HEK293T (cell line): ENCODE results near the gene SLC32A1.

Experiments used
- ARNT ChIP-seq: fragments of 450-650 bp; IDR thresholded peaks from 2 replicates; pipeline ENCODE4 v1.6.1; 2017; ENCODE audit warnings: mild to moderate bottlenecking
- BHLHE40 ChIP-seq: fragments of 450-650 bp; IDR thresholded peaks from 2 replicates; pipeline ENCODE4 v1.6.1; 2016; ENCODE audit warnings: mild to moderate bottlenecking, moderate library complexity, borderline replicate concordance
- FOXK2 ChIP-seq: fragments of 450-650 bp; IDR thresholded peaks from 2 replicates; pipeline ENCODE4 v1.6.1; 2016; ENCODE audit warnings: mild to moderate bottlenecking
- FOXM1 ChIP-seq: fragments of 450-650 bp; IDR thresholded peaks from 2 replicates; pipeline ENCODE4 v1.6.1; 2017; ENCODE audit warnings: mild to moderate bottlenecking, borderline replicate concordance
- HDGF ChIP-seq: fragments of 450-650 bp; IDR thresholded peaks from 2 replicates; pipeline ENCODE4 v1.6.1; 2017; ENCODE audit warnings: antibody characterized with exemption, borderline replicate concordance
- L3MBTL2 ChIP-seq: fragments of 450-650 bp; conservative IDR thresholded peaks from 2 replicates; pipeline ENCODE4 v1.6.1; 2016; ENCODE audit warnings: mild to moderate bottlenecking
- NFRKB ChIP-seq: fragments of 450-650 bp; IDR thresholded peaks from 2 replicates; pipeline ENCODE4 v1.6.1; 2016; ENCODE audit warnings: mild to moderate bottlenecking, moderate library complexity
- SP1 ChIP-seq: fragments of 450-650 bp; IDR thresholded peaks from 2 replicates; pipeline ENCODE4 v1.6.1; 2017
- SUZ12 ChIP-seq: fragments of 450-650 bp; IDR thresholded peaks from 2 replicates; pipeline ENCODE4 v1.6.1; 2016; ENCODE audit warnings: mild to moderate bottlenecking
- TARDBP ChIP-seq: fragments of 450-650 bp; IDR thresholded peaks from 2 replicates; pipeline ENCODE4 v1.6.1; 2016
- TF ChIP-seq, protein P1 (sequence below): fragments of 450-650 bp; IDR thresholded peaks from 2 replicates; pipeline ENCODE4 v1.6.1; 2016

DNA sequence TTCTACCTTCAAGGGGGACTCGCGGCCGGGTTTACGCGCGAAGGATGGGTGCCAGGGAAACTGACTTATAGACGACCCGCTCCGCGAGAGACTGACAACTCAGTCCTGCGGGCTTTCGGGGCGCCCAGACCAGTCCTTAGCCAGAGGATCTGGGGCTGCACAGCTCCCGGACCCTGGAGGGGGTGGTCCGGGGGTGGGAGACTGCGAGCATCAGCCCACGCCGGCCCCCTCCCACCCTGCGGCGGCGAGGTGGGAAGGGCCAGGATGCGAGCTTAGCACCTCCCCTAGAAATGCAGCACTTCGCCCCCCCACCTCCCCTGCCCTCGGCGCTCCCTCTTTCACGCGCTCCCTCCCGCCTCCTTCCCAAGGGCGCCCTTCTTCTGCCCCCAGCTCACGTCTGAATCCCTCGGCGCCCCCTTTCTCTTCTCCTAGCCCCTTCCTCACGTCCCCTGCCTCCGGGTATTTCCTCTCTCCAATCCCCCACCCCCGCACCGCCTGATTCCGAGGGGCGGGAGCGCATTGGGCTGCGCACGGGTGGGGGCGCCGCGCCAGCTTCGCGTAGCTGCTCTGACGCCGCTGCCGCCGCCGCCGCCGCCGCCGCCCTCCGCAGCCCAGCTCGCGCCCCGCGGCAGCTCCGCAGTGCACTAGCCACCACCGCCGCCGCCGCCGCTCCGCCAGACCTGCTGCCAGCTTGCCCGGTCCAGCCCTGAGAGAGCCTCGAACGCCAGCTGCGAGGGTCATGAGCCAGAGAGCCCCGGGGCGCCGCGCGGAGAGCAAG lies at the start of gene SLC32A1:
- no peak for TF ChIP-seq SUZ12
- TF ChIP-seq TARDBP, result no peak
- TF ChIP-seq FOXK2, result no peak
- TF ChIP-seq, protein P1, sequence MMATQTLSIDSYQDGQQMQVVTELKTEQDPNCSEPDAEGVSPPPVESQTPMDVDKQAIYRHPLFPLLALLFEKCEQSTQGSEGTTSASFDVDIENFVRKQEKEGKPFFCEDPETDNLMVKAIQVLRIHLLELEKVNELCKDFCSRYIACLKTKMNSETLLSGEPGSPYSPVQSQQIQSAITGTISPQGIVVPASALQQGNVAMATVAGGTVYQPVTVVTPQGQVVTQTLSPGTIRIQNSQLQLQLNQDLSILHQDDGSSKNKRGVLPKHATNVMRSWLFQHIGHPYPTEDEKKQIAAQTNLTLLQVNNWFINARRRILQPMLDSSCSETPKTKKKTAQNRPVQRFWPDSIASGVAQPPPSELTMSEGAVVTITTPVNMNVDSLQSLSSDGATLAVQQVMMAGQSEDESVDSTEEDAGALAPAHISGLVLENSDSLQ, result no peak
- no peak for TF ChIP-seq NFRKB
- no peak for TF ChIP-seq ARNT
- TF ChIP-seq HDGF, result no peak
- TF ChIP-seq L3MBTL2, result no peak
- no peak for TF ChIP-seq BHLHE40
- TF ChIP-seq SP1, result no peak
- no peak for TF ChIP-seq FOXM1
